HL-60 (cell line): ENCODE measurements around the gene VPREB3.

Source experiments
- GABPA ChIP-seq: IDR thresholded peaks from 2 replicates; pipeline ENCODE4 v1.6.1; 2012; ENCODE audit warnings: low read depth
- POLR2AphosphoS5 ChIP-seq: IDR thresholded peaks from 2 replicates; pipeline ENCODE4 v1.6.1; 2012; ENCODE audit warnings: low read depth
- REST ChIP-seq: IDR thresholded peaks from 2 replicates; pipeline ENCODE4 v1.6.1; 2012; ENCODE audit warnings: low read depth; ENCODE audit not compliant: insufficient replicate concordance
- SPI1 ChIP-seq: IDR thresholded peaks from 2 replicates; pipeline ENCODE4 v1.6.1; 2012; ENCODE audit warnings: low read depth, mild to moderate bottlenecking, borderline replicate concordance
- TF ChIP-seq, protein P1 (sequence below): IDR thresholded peaks from one replicate; pipeline ENCODE4 v1.5.1; 2011; ENCODE audit warnings: low read length, control low read depth, inconsistent platforms; ENCODE audit not compliant: insufficient read depth

- no peak for TF ChIP-seq REST
- TF ChIP-seq POLR2AphosphoS5 = no peak
- TF ChIP-seq, protein P1, sequence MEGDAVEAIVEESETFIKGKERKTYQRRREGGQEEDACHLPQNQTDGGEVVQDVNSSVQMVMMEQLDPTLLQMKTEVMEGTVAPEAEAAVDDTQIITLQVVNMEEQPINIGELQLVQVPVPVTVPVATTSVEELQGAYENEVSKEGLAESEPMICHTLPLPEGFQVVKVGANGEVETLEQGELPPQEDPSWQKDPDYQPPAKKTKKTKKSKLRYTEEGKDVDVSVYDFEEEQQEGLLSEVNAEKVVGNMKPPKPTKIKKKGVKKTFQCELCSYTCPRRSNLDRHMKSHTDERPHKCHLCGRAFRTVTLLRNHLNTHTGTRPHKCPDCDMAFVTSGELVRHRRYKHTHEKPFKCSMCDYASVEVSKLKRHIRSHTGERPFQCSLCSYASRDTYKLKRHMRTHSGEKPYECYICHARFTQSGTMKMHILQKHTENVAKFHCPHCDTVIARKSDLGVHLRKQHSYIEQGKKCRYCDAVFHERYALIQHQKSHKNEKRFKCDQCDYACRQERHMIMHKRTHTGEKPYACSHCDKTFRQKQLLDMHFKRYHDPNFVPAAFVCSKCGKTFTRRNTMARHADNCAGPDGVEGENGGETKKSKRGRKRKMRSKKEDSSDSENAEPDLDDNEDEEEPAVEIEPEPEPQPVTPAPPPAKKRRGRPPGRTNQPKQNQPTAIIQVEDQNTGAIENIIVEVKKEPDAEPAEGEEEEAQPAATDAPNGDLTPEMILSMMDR = no peak
- no peak for TF ChIP-seq GABPA
- no peak for TF ChIP-seq SPI1
Measured at GRCh38 chr22:23712256-23712655, 42.0 kb downstream of the VPREB3 start.
